NCI-H82 treated with DMSO at 0.1 percent for 48 hours (cell line): ENCODE results near the gene PALLD.

Experiments used
- DNase-seq: peaks from one replicate; lab custom pipeline; 2025; ENCODE audit not compliant: unreplicated experiment; lab: John Stamatoyannopoulos, UW

Gene PALLD

GRCh38 chr4:168882650-168883233 lies 385.9 kb downstream of the PALLD start:
- DNase-seq = no peak

DNA sequence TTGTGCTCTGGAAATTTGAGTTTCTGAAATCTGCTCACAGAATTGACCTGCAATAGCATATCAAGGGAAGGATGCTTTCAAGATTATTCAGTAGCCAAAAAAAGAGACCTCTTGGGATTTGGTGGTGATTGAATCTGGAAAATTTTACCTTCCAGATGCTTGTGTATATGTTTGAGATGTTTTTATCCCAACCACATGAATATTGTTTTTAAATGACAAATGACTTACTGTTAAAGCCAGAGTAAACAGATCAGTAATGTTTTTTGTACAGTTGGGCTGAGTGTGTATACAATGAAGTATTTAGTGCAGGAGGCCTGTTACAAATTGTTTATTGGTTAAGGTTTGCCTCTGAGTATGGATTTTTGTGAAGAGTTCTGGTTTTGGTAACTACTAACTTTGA lies 386.7 kb downstream of the PALLD start:
- no peak for DNase-seq

DNA sequence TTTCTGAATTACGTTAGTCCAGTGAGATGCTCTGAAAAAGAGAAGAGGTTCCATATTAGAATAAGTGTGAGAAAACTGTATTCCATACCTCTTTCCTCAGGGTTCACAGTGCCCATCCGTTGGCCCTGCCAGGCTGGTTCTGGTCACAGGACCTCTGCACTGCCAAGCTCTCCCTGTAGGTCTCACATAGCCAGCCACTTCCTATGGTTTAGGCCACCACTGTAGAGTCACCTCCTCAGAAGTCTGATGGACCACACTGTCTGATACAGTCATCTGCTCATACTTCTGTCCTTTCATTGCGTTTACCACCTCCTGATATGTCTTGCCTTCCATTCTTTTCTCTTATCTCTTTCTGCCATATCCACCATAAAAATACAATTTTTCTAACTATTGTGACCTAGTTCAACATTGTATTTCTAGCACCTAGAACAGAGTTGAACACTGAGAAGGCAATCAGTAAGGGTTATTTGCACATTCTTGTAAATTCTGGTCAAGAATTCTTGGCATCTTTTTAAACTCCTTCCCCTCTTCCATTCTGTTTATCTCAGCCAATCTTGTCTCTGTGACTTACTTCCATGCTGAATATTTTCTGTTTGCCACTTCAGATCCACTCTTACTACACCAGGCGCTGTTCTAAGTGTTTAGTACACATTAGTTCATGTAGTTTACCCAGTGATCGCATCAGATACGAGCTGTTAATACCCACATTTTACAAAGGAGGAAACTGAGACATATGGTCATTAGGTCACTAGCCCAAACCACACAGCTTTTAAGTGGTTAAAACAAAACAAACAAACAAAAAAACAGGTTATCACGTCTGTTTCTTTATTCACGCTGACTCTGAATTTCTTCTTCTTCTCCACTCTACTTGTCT lies 387.6 kb downstream of the PALLD start:
- DNase-seq = no peak

DNA sequence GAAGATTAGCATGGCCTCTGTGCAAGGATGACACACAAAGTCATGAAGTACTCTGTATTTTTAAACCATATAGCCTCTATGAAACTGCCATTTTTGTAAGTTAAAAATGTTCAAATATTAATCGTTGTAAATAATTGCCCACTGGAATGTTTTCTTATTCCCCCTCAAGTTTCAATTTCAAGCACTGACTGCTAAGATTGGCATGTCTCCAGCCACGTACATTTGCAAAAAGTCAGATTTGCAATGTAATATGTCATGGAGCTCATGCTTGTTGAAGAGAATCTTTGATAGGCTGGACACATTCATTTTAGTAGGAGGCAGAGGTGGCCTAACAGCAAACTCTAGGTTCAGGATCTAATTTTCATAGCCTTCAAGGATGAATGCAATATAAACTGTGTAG lies 388.5 kb downstream of the PALLD start:
- no peak for DNase-seq

DNA sequence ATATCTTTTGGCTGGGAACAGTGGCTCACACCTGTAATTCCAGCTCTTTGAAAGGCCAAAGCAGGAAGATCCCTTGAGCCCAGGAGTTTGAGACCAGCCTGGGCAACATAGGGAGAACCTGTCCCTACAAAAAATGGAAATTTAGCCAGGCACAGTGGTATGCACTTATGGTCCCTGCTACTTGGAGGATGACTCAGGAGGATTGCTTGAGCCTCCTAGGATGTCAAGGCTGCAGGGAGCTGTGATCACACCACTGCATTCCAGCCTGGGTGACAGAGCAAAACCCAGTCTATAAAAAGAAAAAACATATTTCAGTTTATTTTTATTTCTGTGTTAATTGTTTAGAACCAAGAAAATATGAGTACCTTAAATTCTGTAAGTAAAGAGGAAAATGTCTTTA lies 389.5 kb downstream of the PALLD start:
- no peak for DNase-seq

GRCh38 chr4:168887809-168888208 lies 391.0 kb downstream of the PALLD start:
- no peak for DNase-seq

DNA sequence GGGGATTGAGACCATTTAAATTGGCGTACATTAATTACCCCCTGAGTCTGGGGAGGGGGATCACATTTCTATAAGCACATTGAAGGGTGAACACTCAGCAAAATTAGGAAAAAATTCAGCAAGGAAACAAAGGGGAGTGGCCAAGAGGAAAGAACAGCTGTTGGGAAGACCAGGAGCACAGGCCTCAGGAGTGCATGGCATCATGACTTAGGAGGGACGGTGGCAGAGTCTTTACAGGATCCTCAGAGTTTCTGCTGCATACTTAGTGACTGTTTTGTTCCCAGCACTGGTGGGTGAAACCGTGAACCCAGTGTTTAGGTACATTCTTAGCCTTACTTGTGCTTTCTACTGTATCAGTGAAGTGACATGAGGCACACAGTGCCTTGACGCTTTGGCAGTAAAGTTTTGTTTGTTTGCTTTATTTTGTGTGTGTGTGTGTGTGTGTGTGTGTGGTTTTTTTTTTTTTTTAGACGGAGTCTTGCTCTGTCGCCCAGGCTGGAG lies 391.9 kb downstream of the PALLD start:
- DNase-seq = no peak

- no peak for DNase-seq
Measured at GRCh38 chr4:168891086-168891485, 394.2 kb downstream of the PALLD start.

- DNase-seq = no peak
Measured at GRCh38 chr4:168891688-168892087, 394.8 kb downstream of the PALLD start.

DNA sequence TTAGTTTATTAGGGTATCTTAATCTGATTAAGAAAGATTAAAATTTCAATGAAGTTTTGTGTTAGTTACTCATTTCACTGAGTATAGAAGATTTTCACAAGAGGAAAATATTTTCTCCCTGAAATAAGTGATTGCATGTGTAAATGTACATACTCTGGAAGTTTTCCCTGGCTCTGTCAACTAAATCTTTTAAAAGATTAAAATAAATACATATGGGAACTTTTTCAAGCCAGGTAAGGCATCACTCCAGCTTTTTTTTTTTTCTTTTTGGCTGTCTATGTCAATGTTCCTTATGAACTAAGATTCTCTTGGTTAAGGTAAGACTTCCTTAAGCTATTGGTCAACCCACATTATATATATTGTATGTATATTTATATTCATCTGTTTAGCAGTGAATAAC lies 395.6 kb downstream of the PALLD start:
- DNase-seq = no peak

DNA sequence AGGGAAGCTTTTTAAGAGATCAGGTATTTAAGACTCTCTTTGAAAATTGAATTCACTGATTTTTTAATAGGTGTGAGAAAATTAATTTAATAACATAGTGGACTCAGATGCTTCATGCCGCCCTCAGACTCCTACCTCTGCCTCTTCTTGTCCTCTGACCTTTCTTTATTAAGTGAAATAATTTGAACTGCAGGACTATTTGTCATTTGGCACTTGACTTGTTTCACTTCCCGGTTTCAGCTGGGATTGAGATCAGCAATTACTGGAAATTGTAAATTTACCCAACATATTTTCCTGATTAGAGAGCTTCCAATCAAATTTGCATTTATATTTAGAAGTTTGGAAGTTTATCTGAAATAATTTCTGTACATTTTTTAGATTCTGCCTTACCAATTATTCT lies 396.4 kb downstream of the PALLD start:
- DNase-seq = no peak

DNA sequence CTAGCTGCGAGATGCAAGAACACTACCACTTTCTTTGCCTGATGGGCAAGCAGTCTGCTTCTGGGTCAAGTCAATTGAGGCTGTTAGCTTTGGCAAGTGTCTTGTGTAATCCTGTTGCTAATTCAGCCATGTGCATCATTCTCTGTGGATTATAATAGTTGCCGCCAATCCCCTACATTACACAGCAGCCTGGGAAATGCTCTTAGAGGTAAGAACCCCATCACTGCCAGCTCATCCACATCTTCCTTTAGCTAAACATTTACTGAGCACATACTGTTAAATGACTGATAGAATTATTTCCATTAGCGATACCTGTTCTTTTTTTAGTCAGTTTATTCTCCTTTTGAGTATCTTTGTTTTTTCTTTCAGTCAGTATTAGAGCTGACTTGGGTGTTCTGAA lies 397.0 kb downstream of the PALLD start:
- no peak for DNase-seq

GRCh38 chr4:168900080-168900479 lies 403.2 kb downstream of the PALLD start:
- no peak for DNase-seq

DNA sequence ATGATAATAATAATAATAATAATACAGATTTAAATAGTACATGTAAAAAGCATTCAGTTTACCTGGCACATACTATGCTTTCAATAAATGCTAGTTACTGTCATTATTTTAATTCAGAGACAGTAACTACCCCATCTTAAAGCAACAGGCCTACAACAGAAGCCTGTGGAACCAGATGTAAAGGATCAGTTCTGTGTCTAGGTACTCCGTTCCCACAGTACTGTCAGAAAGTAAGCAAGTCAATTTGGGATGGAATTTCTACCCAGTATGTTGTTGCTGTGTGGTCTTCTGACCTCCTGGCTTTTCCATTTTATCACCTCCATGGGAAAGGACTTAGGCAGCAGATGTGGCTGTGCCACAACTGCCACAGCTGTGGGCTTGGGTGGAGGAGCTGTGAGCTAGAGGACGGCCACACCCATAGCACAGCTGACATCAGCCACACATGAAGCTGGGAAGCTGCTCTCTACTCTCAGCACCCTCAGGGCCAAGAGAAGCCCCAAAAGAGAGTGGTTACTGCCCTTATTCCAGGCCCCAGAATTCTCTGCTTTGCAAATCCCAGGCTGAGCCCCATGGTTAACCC lies 410.4 kb downstream of the PALLD start:
- no peak for DNase-seq

DNA sequence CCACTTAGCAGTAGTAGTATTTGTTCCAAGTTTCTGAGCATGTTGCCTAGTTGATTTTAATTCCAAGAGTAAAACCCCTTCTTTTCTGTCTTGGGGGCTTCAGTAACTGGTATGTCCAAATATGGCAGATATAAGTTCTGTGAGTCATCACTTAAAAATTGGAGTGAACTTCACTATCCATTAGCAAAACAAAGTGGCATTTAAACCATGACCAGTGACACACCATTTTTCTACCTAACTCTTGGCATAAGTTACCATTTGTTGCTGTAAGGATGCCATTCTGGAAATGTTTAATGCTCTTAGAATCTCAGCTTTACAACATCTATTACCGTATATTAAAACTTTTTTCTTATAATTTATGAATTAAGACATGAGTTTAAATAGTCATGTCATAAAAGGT lies 411.2 kb downstream of the PALLD start:
- DNase-seq = no peak

DNA sequence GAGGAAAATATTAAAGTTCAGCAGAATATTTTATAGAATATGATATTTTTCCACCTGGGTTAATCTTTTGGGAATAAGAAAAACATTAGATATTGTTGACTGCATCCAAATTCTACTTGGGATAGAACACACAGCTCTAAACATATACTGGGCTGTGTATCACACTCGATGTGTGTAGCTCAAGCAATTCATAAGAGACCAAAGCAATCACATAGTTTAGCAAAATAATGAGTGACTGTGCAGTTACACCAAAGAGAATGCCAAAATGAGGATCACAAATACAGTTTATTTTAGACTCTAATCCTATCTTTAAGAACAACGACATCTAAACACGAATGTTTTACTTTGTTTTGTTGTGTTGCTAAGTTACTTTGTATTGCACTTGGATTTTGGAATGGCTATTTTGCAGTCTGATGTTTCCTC lies 412.0 kb downstream of the PALLD start:
- no peak for DNase-seq

DNA sequence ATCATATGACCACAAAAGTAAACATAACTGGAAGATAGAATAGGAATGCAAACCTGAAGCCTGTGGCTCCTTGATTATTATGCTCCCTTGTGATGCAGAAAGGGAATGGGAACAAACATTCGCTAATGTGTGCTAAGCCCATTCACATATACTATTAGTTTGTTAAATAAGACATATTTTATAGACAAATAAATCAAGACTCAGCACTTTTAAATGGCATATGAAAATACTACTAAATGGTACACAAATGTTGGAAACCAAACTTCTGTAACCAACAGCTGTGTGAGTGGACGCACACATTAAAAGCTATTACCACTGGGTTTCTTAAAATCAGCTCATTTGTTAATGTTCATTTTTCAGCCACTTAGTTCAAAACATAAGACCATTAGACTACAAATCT lies 417.2 kb downstream of the PALLD start:
- no peak for DNase-seq

DNA sequence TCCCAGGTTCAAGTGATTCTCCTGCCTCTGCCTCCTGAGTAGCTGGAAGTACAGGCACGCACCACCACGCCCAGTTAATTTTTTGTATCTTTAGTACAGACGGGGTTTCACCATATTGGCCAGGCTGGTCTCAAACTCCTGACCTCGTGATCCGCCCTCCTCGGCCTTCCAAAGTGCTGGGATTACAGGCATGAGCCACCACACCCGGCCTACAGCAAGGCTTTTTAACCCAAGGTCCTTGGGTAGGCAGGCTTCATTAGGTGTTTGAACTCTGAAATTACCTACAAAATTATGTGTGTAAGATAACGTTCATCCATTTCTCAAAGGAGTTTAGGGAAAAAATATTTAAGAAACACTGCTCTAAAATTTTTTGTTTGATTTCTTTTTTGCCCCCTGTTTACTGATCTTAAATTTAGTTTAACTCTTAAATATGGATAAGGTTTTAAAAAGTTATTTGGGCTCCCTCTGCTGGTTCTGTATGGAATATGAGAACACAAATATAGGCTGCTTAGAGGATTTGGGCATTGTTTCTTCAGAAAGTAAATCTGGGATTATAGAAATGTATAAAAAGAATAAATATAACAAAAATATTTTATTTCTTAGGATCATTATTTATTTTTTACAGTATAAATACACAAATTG lies 420.4 kb downstream of the PALLD start:
- DNase-seq = peak; percentile 28

- DNase-seq = no peak
Measured at GRCh38 chr4:168919706-168920324, 423.0 kb downstream of the PALLD start.

GRCh38 chr4:168920441-168921065 lies 423.7 kb downstream of the PALLD start:
- DNase-seq = peak; percentile 13
